ENCODE data around the gene MYBPHL.

Gene MYBPHL

GRCh38 chr1:109263234-109263596 lies 43.6 kb downstream of the MYBPHL start:
- no peak for DNase-seq

- DNase-seq = no peak
Measured at GRCh38 chr1:109262231-109263055, 44.4 kb downstream of the MYBPHL start.

- no peak for DNase-seq
Measured at GRCh38 chr1:109261578-109261977, 45.2 kb downstream of the MYBPHL start.

- no peak for DNase-seq
Measured at GRCh38 chr1:109261006-109261405, 45.8 kb downstream of the MYBPHL start.

- no peak for DNase-seq
Measured at GRCh38 chr1:109259674-109260557, 46.9 kb downstream of the MYBPHL start.

GRCh38 chr1:109258481-109259466 lies 48.0 kb downstream of the MYBPHL start:
- no peak for DNase-seq

GRCh38 chr1:109257682-109258421 lies 49.0 kb downstream of the MYBPHL start:
- no peak for DNase-seq

GRCh38 chr1:109256971-109257681 lies 49.7 kb downstream of the MYBPHL start:
- no peak for DNase-seq

GRCh38 chr1:109256085-109256484 lies 50.7 kb downstream of the MYBPHL start:
- DNase-seq = no peak

GRCh38 chr1:109255678-109256077 lies 51.1 kb downstream of the MYBPHL start:
- no peak for DNase-seq

GRCh38 chr1:109255097-109255651 lies 51.6 kb downstream of the MYBPHL start:
- no peak for DNase-seq

GRCh38 chr1:109254621-109255096 lies 52.2 kb downstream of the MYBPHL start:
- no peak for DNase-seq

GRCh38 chr1:109253803-109254620 lies 52.8 kb downstream of the MYBPHL start:
- no peak for DNase-seq

- no peak for DNase-seq
Measured at GRCh38 chr1:109252893-109253802, 53.7 kb downstream of the MYBPHL start.

- DNase-seq = no peak
Measured at GRCh38 chr1:109252167-109252892, 54.5 kb downstream of the MYBPHL start.

GRCh38 chr1:109251277-109252166 lies 55.3 kb downstream of the MYBPHL start:
- DNase-seq = no peak

Measured in activated CD4-positive, alpha-beta T cell treated with anti-CD3 and anti-CD28 coated beads for 48 hours (primary cell).